HG03025 (cell line): ENCODE measurements around the gene SLC6A12.
"Not testable (repeated sequence)": the region's sequence is repeated elsewhere in the genome, so short reads cannot be mapped to it uniquely, and the experiment has no call there.

Experiments used
- ATAC-seq: cut with Tn5 transposase; IDR thresholded peaks from one replicate; pipeline ENCODE4 v1.9.1; 2021; ENCODE audit warnings: mild to moderate bottlenecking, moderate library complexity; ENCODE audit not compliant: unreplicated experiment, low FRiP score

The SLC6A12 gene

GRCh38 chr12:218728-219590, 5.0 kb upstream of the SLC6A12 start:
- no peak for ATAC-seq

- no peak for ATAC-seq
Measured at GRCh38 chr12:218221-218620, 4.3 kb upstream of the SLC6A12 start.

GRCh38 chr12:217029-217428, 3.1 kb upstream of the SLC6A12 start:
- not testable (repeated sequence) for ATAC-seq

GRCh38 chr12:215116-215515, 1.2 kb upstream of the SLC6A12 start:
- ATAC-seq = no peak

- ATAC-seq = no peak
Measured at GRCh38 chr12:213527-213932, 427 bp downstream of the SLC6A12 start.

GRCh38 chr12:212715-213526, 1.0 kb downstream of the SLC6A12 start:
- no peak for ATAC-seq

- no peak for ATAC-seq
Measured at GRCh38 chr12:212415-212714, 1.6 kb downstream of the SLC6A12 start.

GRCh38 chr12:211639-212414, 2.1 kb downstream of the SLC6A12 start:
- no peak for ATAC-seq

- ATAC-seq = no peak
Measured at GRCh38 chr12:211142-211465, 2.9 kb downstream of the SLC6A12 start.

- no peak for ATAC-seq
Measured at GRCh38 chr12:210277-211141, 3.4 kb downstream of the SLC6A12 start.

- no peak for ATAC-seq
Measured at GRCh38 chr12:209851-210250, 4.1 kb downstream of the SLC6A12 start.

GRCh38 chr12:209246-209645, 4.7 kb downstream of the SLC6A12 start:
- no peak for ATAC-seq

- ATAC-seq = no peak
Measured at GRCh38 chr12:208813-209212, 5.1 kb downstream of the SLC6A12 start.

GRCh38 chr12:207804-208203, 6.2 kb downstream of the SLC6A12 start:
- ATAC-seq = no peak

- ATAC-seq = no peak
Measured at GRCh38 chr12:206746-207440, 7.1 kb downstream of the SLC6A12 start.

- ATAC-seq = no peak
Measured at GRCh38 chr12:205026-205425, 8.9 kb downstream of the SLC6A12 start.

GRCh38 chr12:204261-204678, 9.7 kb downstream of the SLC6A12 start:
- no peak for ATAC-seq

- no peak for ATAC-seq
Measured at GRCh38 chr12:203462-204260, 10.3 kb downstream of the SLC6A12 start.

GRCh38 chr12:203074-203461, 10.9 kb downstream of the SLC6A12 start:
- no peak for ATAC-seq
